ENCODE data around the gene MRGPRX4. TPM values are rescaled to one million over a fixed set of nuclear protein-coding genes. Genes with fewer than 3 reads are reported as not detected.
"Not testable (repeated sequence)": the region's sequence is repeated elsewhere in the genome, so short reads cannot be mapped to it uniquely, and the experiment has no call there.

Gene MRGPRX4
- not detected for polyA plus RNA-seq (2012; ENCODE audit: low read depth, missing spikeins)

GRCh38 chr11:18172666-18173065 lies at the start of gene MRGPRX4:
Gene MRGPRX4 (plus strand): TSS chr11:18172837. CDS start chr11:18173257, 420 bp downstream.
- no peak for TF ChIP-seq POLR2A (IDR thresholded peaks at IDR 0.05; ENCODE audit: low read depth, low read length)
- TF ChIP-seq PAX5 (IDR thresholded peaks at IDR 0.05; ENCODE audit: insufficient read depth, low read length, severe bottlenecking): no peak
- TF ChIP-seq SPI1 (IDR thresholded peaks at IDR 0.05; ENCODE audit: low read depth, low read length): no peak
- no peak for TF ChIP-seq TAF1 (IDR thresholded peaks at IDR 0.05; ENCODE audit: low read depth, low read length)
- TF ChIP-seq POLR2AphosphoS5 (IDR thresholded peaks at IDR 0.05; ENCODE audit: low read depth, low read length): no peak
- TF ChIP-seq POU2F2 (IDR thresholded peaks at IDR 0.05; ENCODE audit: low read depth, low read length): no peak
- DNase-seq (ENCODE audit: insufficient read length, low spot score): no peak
- peak; percentile 45 for FAIRE-seq

- FAIRE-seq; DNase-seq (ENCODE audit: insufficient read length, low spot score): not testable (repeated sequence)
Measured at GRCh38 chr11:18131115-18131514, 41.5 kb upstream of the MRGPRX4 start.

GRCh38 chr11:18132341-18132740 lies 40.3 kb upstream of the MRGPRX4 start, which contains the start of gene MRGPRX3:
Gene MRGPRX3 (plus strand): TSS chr11:18132571. CDS start chr11:18137203, 4,632 bp downstream.
- FAIRE-seq (no peak), DNase-seq (ENCODE audit: insufficient read length, low spot score) (no peak)
- TF ChIP-seq TAF1 (IDR thresholded peaks at IDR 0.05; ENCODE audit: low read depth, low read length) (no peak), PAX5 (IDR thresholded peaks at IDR 0.05; ENCODE audit: insufficient read depth, low read length, severe bottlenecking) (no peak), SPI1 (IDR thresholded peaks at IDR 0.05; ENCODE audit: low read depth, low read length) (no peak), POLR2A (IDR thresholded peaks at IDR 0.05; ENCODE audit: low read depth, low read length) (no peak), POLR2AphosphoS5 (IDR thresholded peaks at IDR 0.05; ENCODE audit: low read depth, low read length) (no peak), POU2F2 (IDR thresholded peaks at IDR 0.05; ENCODE audit: low read depth, low read length) (no peak)

- no peak for FAIRE-seq
- TF ChIP-seq SPI1 (IDR thresholded peaks at IDR 0.05; ENCODE audit: low read depth, low read length) (no peak), PAX5 (IDR thresholded peaks at IDR 0.05; ENCODE audit: insufficient read depth, low read length, severe bottlenecking) (no peak), POU2F2 (IDR thresholded peaks at IDR 0.05; ENCODE audit: low read depth, low read length) (no peak), POLR2AphosphoS5 (IDR thresholded peaks at IDR 0.05; ENCODE audit: low read depth, low read length) (no peak), TAF1 (IDR thresholded peaks at IDR 0.05; ENCODE audit: low read depth, low read length) (no peak), POLR2A (IDR thresholded peaks at IDR 0.05; ENCODE audit: low read depth, low read length) (no peak)
- DNase-seq (ENCODE audit: insufficient read length, low spot score): no peak
Measured at GRCh38 chr11:18135308-18135707, 37.3 kb upstream of the MRGPRX4 start.

- FAIRE-seq (peak; percentile 40), DNase-seq (ENCODE audit: insufficient read length, low spot score) (no peak)
- TF ChIP-seq SPI1 (IDR thresholded peaks at IDR 0.05; ENCODE audit: low read depth, low read length) (no peak), POU2F2 (IDR thresholded peaks at IDR 0.05; ENCODE audit: low read depth, low read length) (no peak), TAF1 (IDR thresholded peaks at IDR 0.05; ENCODE audit: low read depth, low read length) (no peak), PAX5 (IDR thresholded peaks at IDR 0.05; ENCODE audit: insufficient read depth, low read length, severe bottlenecking) (no peak), POLR2AphosphoS5 (IDR thresholded peaks at IDR 0.05; ENCODE audit: low read depth, low read length) (no peak), POLR2A (IDR thresholded peaks at IDR 0.05; ENCODE audit: low read depth, low read length) (no peak)
Measured at GRCh38 chr11:18137186-18137800, 35.3 kb upstream of the MRGPRX4 start.

GRCh38 chr11:18140145-18140544 lies 32.5 kb upstream of the MRGPRX4 start:
- TF ChIP-seq POU2F2 (IDR thresholded peaks at IDR 0.05; ENCODE audit: low read depth, low read length) (no peak), POLR2AphosphoS5 (IDR thresholded peaks at IDR 0.05; ENCODE audit: low read depth, low read length) (no peak), POLR2A (IDR thresholded peaks at IDR 0.05; ENCODE audit: low read depth, low read length) (no peak), TAF1 (IDR thresholded peaks at IDR 0.05; ENCODE audit: low read depth, low read length) (no peak), SPI1 (IDR thresholded peaks at IDR 0.05; ENCODE audit: low read depth, low read length) (no peak), PAX5 (IDR thresholded peaks at IDR 0.05; ENCODE audit: insufficient read depth, low read length, severe bottlenecking) (no peak)
- FAIRE-seq (no peak), DNase-seq (ENCODE audit: insufficient read length, low spot score) (no peak)

GRCh38 chr11:18144243-18144642 lies 28.4 kb upstream of the MRGPRX4 start:
- TF ChIP-seq TAF1 (IDR thresholded peaks at IDR 0.05; ENCODE audit: low read depth, low read length) (no peak), POLR2AphosphoS5 (IDR thresholded peaks at IDR 0.05; ENCODE audit: low read depth, low read length) (no peak), POLR2A (IDR thresholded peaks at IDR 0.05; ENCODE audit: low read depth, low read length) (no peak), SPI1 (IDR thresholded peaks at IDR 0.05; ENCODE audit: low read depth, low read length) (no peak), POU2F2 (IDR thresholded peaks at IDR 0.05; ENCODE audit: low read depth, low read length) (no peak), PAX5 (IDR thresholded peaks at IDR 0.05; ENCODE audit: insufficient read depth, low read length, severe bottlenecking) (no peak)
- no peak for DNase-seq (ENCODE audit: insufficient read length, low spot score)
- FAIRE-seq: no peak

- FAIRE-seq (no peak), DNase-seq (ENCODE audit: insufficient read length, low spot score) (no peak)
- no peak for TF ChIP-seq POLR2AphosphoS5 (IDR thresholded peaks at IDR 0.05; ENCODE audit: low read depth, low read length)
- TF ChIP-seq POLR2A (IDR thresholded peaks at IDR 0.05; ENCODE audit: low read depth, low read length): no peak
Measured at GRCh38 chr11:18145025-18145424, 27.6 kb upstream of the MRGPRX4 start.

GRCh38 chr11:18145837-18146236 lies 26.8 kb upstream of the MRGPRX4 start:
- FAIRE-seq: no peak
- TF ChIP-seq SPI1 (IDR thresholded peaks at IDR 0.05; ENCODE audit: low read depth, low read length): peak; percentile 52; the same call in 1 of the 2 replicates
- TF ChIP-seq PAX5 (IDR thresholded peaks at IDR 0.05; ENCODE audit: insufficient read depth, low read length, severe bottlenecking): no peak
- DNase-seq (ENCODE audit: insufficient read length, low spot score): no peak

- FAIRE-seq: no peak
Measured at GRCh38 chr11:18151581-18151980, 21.1 kb upstream of the MRGPRX4 start.

More at GRCh38 chr11:18151581-18151980, 21.1 kb upstream of the MRGPRX4 start:
- no peak for DNase-seq (ENCODE audit: insufficient read length, low spot score)
- TF ChIP-seq POU2F2 (IDR thresholded peaks at IDR 0.05; ENCODE audit: low read depth, low read length) (no peak), POLR2AphosphoS5 (IDR thresholded peaks at IDR 0.05; ENCODE audit: low read depth, low read length) (no peak), SPI1 (IDR thresholded peaks at IDR 0.05; ENCODE audit: low read depth, low read length) (no peak), TAF1 (IDR thresholded peaks at IDR 0.05; ENCODE audit: low read depth, low read length) (no peak), POLR2A (IDR thresholded peaks at IDR 0.05; ENCODE audit: low read depth, low read length) (no peak), PAX5 (IDR thresholded peaks at IDR 0.05; ENCODE audit: insufficient read depth, low read length, severe bottlenecking) (no peak)

All from GM12891 (cell line).